Activated T-cell treated with anti-CD3 and anti-CD28 coated beads for 4 hours (primary cell): ENCODE data around the gene SSR4.
"Not testable (repeated sequence)": the region's sequence is repeated elsewhere in the genome, so short reads cannot be mapped to it uniquely, and the experiment has no call there.

Experiments used
- DNase-seq: peaks from one replicate; pipeline ENCODE4 v3.0.0-alpha.2; 2020

SSR4 gene

GRCh38 chrX:153794018-153794896 is at the start of gene SSR4, which contains the start of gene IDH3G:
TSS of gene SSR4 (plus strand) at chrX:153794668. CDS start at chrX:153794688, 20 bp downstream.
TSS of gene IDH3G (minus strand) at chrX:153794375. CDS start at chrX:153794326, 49 bp downstream.
- DNase-seq = peak; percentile 88

DNA sequence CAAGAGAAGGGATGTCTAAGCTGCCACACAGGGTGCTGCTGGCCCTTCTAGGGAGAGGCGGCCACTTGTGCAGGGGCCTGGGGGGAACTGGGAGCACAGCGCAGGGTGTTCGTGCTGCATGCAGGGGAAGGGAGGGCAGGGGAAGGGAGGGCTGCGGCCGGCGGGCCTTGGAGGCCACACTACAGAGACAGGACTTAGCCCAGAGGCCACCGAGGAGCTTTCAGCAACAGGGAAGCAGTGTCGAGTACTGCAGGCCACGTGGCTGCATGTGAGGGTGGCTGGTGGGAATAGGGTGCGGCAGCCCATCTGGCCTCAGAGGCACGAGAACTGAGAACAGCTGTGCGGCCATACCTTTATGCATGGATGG is 49.4 kb upstream of the SSR4 start:
- DNase-seq = not testable (repeated sequence)

DNA sequence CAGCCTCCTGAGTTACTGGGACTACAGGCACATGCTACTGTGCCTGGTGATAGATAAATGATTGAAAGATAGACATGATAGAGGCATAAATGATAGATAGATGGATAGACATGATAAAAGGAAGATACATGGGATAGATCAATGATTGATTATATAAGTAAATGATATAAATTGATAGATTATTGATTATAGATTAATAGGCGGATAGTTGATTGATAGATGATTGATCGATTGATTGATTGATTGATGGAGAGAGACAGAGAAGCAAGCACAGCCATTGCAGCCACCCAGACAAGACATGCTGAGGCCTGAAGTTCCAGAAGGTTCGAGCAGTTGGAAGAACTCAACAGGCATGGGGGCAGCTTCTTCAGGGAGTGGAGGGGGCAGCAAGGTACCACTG is 48.1 kb upstream of the SSR4 start:
- no peak for DNase-seq

- not testable (repeated sequence) for DNase-seq
Measured at GRCh38 chrX:153746991-153747390, 47.5 kb upstream of the SSR4 start.

DNA sequence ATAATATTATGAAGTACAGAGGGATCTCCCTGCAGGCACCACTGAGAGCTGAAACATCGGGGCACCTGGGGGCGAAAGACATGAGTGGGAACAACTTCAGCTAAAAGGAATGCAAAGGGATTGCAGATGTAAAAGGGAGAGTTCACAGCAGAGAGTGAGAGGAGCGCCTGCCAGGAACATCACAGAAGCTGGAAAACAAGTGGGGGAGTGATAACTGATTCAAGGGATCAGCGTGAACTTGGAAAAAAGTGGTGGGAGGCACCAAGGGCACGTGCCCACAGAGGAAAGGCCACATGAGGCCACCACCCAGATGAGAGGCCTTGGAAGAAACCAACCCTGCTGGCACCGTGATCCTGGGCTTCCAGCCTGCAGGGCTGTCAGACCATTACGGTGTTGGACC is 45.5 kb upstream of the SSR4 start:
- DNase-seq = not testable (repeated sequence)

- DNase-seq = no peak
Measured at GRCh38 chrX:153750127-153750774, 44.2 kb upstream of the SSR4 start.

- no peak for DNase-seq
Measured at GRCh38 chrX:153755136-153755535, 39.3 kb upstream of the SSR4 start.

- DNase-seq = no peak
Measured at GRCh38 chrX:153761863-153762262, 32.6 kb upstream of the SSR4 start.

GRCh38 chrX:153762626-153763173 is 31.8 kb upstream of the SSR4 start:
- no peak for DNase-seq

DNA sequence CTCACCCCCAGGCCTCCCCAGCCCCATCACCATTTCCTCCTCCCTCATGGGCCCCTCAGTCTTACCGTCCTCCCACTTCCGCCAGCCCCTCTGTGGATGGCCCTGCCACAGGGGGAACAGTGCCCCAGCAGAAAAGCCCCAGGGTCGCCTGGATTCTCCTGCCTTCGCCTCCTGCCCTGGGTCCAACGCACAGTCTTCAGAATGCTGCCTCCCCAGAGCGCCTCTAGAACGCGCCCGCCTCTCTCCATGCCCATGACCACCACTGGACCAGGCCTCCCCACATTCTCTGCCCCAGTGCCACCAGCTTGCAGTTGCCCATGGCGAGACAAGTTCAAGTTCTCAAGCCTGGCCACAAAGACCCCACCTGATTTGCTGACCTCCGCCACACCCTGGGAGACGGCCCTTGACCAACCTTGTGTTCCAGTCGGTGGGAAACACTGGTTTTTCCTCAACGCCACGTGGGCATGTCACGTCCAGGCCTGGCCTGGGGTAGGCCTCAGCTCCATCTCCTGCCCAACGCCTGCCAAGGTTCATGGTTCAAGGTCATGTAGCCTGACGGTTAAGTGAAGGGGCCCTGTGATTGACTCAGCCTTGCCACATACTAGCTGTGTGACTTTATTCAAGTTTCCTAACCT is 31.1 kb upstream of the SSR4 start:
- DNase-seq = no peak

DNA sequence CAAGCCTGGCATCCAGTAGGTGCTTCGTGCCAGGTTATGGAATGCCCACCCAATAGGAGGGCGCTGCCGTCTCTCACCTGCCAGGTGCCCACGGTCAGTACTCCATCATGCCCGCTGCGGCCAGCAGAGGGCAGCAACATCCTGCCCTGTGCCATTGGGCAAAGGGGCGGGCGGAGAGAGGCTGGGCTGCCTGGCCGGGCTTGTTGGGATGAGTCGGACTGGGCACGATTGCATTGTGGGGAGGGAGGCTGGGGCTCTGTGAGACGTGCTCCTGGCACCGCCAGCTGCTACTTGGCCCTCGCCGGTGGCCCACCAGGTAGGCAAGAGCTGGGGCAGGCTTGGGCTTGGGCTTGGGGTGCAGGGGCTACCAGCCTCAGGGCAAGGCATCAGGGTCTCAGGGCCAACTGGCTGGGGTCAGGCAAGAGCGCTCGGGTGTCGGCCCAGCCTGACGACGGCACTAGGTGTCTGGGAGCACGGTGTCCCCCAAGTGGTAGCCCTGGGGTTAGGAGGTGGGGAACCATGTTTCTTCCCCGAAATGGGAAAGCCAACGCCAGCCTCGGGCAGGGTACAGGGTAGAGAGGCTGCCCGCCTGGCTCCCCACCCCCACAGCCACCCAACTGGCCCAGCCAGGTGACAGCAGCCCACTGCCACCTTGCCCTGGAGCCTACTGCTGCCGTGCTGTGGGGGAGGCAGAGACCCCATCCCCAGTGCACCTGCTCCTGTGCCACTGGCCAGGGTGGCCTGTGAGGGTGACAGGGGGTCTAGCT is 30.3 kb upstream of the SSR4 start, which contains the start of gene PLXNB3:
PLXNB3 (plus strand) TSS at position 261 of the 767 bp plus-strand sequence. CDS start 1,287 bp downstream, outside the sequence.
- DNase-seq = peak; percentile 54

DNA sequence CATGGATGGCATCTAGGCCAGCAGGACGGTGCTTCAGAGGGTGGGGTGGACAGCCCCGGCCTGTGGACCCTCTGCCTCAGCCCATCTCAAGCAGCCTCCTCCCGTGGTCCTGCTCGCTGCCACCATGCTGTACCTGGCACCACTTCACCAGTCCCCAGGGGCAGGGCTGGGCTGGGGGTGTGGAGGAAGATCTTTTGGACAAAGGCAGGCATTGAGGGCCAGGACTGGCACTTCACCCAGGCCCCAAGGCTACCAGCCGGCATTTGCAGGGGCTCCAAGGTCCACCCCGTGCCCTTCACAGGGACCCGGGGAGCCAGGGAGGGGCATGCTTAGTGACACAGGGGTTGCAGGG is 29.7 kb upstream of the SSR4 start:
- no peak for DNase-seq

- DNase-seq = no peak
Measured at GRCh38 chrX:153765138-153766079, 29.1 kb upstream of the SSR4 start.

DNA sequence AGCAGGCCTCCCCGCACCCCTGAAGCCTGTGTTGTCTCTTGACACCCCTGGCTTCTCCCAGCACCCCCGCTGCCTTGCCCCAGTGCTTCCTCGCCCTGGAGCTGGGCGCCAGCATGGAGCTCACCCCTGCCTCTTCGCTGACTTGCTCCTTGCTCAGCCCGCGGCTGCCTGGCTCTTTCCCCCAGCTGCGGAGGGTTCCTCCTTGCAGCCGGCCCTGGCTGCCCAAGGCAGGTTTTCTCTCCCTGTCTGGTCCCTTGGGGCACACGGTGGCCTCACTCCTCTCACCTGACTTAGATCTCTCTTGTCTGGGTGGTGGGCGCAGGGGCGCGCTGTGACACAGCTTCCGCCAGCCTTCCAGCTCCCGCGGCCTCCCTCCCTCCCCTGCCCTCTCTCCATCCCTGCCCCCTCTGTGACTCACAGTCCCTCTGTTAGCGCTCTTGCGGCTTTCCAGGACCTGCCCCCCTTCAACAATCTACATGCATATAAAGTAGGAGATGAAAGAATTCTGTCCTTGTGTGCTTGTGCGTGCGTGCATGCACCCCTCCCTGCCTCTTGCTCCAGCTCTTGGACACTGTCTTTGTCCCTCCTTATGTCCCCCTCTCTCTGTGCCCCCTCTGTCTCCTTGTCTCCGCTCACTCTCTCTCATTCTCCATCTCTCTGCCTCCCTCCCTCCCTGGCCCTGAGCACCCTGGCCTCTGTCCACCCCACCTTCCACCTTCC is 28.2 kb upstream of the SSR4 start:
- peak; percentile 25 for DNase-seq

DNA sequence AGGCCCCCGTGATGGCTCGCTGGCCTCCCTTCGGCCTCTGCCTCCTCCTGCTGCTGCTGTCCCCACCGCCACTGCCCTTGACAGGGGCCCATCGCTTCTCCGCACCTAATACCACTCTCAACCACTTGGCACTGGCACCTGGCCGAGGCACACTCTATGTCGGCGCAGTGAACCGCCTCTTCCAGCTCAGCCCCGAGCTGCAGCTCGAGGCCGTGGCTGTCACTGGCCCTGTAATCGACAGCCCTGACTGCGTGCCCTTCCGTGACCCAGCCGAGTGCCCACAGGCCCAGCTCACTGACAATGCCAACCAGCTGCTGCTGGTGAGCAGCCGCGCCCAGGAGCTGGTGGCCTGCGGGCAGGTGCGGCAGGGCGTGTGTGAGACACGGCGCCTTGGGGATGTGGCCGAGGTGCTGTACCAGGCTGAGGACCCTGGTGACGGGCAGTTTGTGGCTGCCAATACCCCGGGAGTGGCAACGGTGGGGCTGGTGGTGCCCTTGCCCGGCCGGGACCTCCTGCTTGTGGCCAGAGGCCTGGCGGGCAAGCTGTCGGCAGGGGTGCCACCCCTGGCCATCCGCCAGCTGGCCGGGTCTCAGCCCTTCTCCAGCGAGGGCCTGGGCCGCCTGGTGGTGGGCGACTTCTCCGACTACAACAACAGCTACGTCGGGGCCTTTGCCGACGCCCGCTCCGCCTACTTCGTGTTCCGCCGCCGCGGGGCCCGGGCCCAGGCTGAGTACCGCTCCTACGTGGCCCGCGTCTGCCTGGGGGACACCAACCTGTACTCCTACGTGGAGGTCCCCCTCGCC is 27.4 kb upstream of the SSR4 start:
- DNase-seq = no peak

GRCh38 chrX:153767674-153768055 is 26.8 kb upstream of the SSR4 start:
- no peak for DNase-seq

DNA sequence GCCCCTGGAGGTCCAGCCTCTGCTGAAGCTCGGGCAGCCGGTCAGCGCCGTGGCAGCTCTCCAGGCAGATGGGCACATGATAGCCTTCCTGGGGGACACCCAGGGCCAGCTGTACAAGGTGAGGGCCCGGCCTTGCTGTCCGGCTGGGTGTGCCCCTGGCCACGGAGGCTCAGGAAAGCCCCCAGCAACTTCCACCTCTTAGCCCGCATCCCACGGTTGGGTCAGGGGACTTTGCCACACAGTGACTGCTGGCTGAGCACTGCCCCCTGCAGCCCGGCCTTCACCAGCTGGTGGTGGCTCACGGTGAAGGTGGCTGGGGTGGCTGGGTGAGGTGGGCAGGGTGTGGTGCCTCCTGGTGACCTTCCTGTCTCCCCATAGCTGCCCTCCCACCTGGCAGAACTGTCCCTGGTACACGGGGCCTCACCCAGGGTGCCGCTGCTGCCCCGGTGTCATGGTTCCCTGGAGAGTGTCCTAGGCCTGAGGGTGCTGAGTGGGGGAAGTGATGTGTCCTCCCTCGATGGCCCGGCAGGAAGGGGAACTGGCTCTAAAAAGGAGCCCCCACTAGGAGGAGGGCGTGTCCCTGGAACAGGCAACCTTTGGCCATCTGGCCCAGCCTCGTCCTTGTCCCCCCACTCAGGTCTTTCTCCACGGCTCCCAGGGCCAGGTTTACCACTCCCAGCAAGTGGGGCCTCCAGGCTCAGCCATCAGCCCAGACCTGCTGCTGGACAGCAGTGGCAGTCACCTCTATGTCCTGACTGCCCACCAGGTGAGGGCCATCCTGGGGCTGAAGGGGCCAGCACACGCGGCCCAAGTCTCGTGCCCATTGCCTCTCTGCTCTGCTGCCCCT is 25.9 kb upstream of the SSR4 start:
- no peak for DNase-seq

DNA sequence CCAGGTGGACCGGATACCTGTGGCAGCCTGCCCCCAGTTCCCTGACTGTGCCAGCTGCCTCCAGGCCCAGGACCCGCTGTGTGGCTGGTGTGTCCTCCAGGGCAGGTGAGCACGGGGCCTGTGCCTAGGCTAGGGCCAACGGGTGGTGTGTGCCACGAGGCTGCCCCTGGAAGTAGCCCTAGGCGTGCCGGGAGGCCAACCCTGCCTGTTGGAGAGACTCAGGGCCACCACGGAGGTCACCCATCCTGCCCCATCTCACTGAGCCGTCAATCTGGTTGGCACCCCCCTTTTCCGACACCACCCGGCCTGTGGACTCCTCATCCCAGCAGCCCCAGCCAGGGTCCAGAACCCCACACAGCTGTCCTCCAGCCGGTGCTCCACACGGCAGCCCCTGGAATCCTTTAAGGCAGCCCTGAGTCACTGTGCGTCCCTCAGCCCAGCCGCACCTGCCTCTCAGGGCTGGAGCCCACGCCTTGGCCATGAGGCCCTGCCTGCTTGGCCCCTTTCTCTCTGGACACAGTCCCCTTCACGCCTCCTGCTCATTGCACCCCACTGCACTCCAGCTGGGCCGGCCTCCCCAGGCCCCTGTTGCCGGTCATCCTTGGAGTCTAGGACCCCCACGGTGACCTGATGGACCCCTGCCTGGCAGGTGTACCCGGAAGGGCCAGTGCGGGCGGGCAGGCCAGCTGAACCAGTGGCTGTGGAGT is 25.2 kb upstream of the SSR4 start:
- DNase-seq = no peak
